Fibroblast of upper back skin (primary cell): ENCODE results near the gene INTS15.
A peak's percentile ranks its signal among the peaks of the same experiment; 100 is the strongest.
"Not testable (repeated sequence)": the region's sequence is repeated elsewhere in the genome, so short reads cannot be mapped to it uniquely, and the experiment has no call there.

Source experiments
- DNase-seq: peaks from one replicate; pipeline ENCODE4 v3.0.0-alpha.2; 2013

INTS15 gene

GRCh38 chr7:6589829-6590644 is at the start of gene INTS15:
Gene INTS15 (plus strand): TSS chr7:6590021. CDS start chr7:6590284, 263 bp downstream.
- peak; percentile 67 for DNase-seq

- no peak for DNase-seq
Measured at GRCh38 chr7:6542368-6542767, 47.5 kb upstream of the INTS15 start.

- DNase-seq = no peak
Measured at GRCh38 chr7:6545398-6546126, 44.3 kb upstream of the INTS15 start.

GRCh38 chr7:6546498-6547251 is 43.1 kb upstream of the INTS15 start:
- no peak for DNase-seq

GRCh38 chr7:6547400-6547799 is 42.4 kb upstream of the INTS15 start:
- DNase-seq = no peak

- DNase-seq = no peak
Measured at GRCh38 chr7:6551016-6551511, 38.8 kb upstream of the INTS15 start, which contains the start of gene GRID2IP. Gene GRID2IP (minus strand): TSS chr7:6551461. CDS start chr7:6551436, 25 bp downstream.

GRCh38 chr7:6553448-6554044 is 36.3 kb upstream of the INTS15 start:
- no peak for DNase-seq

- DNase-seq = no peak
Measured at GRCh38 chr7:6554848-6555247, 35.0 kb upstream of the INTS15 start.

- DNase-seq = no peak
Measured at GRCh38 chr7:6556196-6556595, 33.6 kb upstream of the INTS15 start.

- peak; percentile 37 for DNase-seq
Measured at GRCh38 chr7:6558837-6559236, 31.0 kb upstream of the INTS15 start.

GRCh38 chr7:6559896-6560295 is 29.9 kb upstream of the INTS15 start:
- DNase-seq = no peak

GRCh38 chr7:6562106-6562505 is 27.7 kb upstream of the INTS15 start:
- DNase-seq = no peak

- no peak for DNase-seq
Measured at GRCh38 chr7:6563936-6564770, 25.7 kb upstream of the INTS15 start.

GRCh38 chr7:6565655-6566054 is 24.2 kb upstream of the INTS15 start:
- DNase-seq = no peak

GRCh38 chr7:6567886-6568285 is 21.9 kb upstream of the INTS15 start:
- no peak for DNase-seq

- DNase-seq = no peak
Measured at GRCh38 chr7:6571160-6571779, 18.6 kb upstream of the INTS15 start.

GRCh38 chr7:6575281-6576023 is 14.4 kb upstream of the INTS15 start:
- no peak for DNase-seq

- no peak for DNase-seq
Measured at GRCh38 chr7:6576024-6576866, 13.6 kb upstream of the INTS15 start.

- not testable (repeated sequence) for DNase-seq
Measured at GRCh38 chr7:6576867-6577368, 12.9 kb upstream of the INTS15 start.
